HUES48 (cell line): ENCODE measurements around the gene RFK.
A peak's percentile ranks its signal among the peaks of the same experiment; 100 is the strongest.

Experiments used
- H3K27ac ChIP-seq: one replicate; pipeline ENCODE4 v1.7.0; 2013; ENCODE audit warnings: low read depth, low read length, inconsistent platforms
- H3K27me3 ChIP-seq: 2 replicates; pipeline ENCODE4 v1.6.1; 2013; ENCODE audit warnings: mild to moderate bottlenecking, low read length; ENCODE audit not compliant: control insufficient read depth, insufficient read depth
- H3K36me3 ChIP-seq: 2 replicates; pipeline ENCODE4 v1.6.1; 2013; ENCODE audit warnings: low read length; ENCODE audit not compliant: control insufficient read depth, insufficient read depth
- H3K4me1 ChIP-seq: 2 replicates; pipeline ENCODE4 v1.6.1; 2013; ENCODE audit warnings: mild to moderate bottlenecking, low read length; ENCODE audit not compliant: control insufficient read depth, insufficient read depth
- H3K4me3 ChIP-seq: 2 replicates; pipeline ENCODE4 v1.5.1; 2013; ENCODE audit warnings: mild to moderate bottlenecking, low read depth, low read length
- H3K9ac ChIP-seq: 2 replicates; pipeline ENCODE4 v1.6.1; 2013; ENCODE audit warnings: mild to moderate bottlenecking, low read depth, low read length, moderate library complexity
- H3K9me3 ChIP-seq: 2 replicates; pipeline ENCODE4 v1.6.1; 2013; ENCODE audit warnings: low read length; ENCODE audit not compliant: control insufficient read depth, insufficient read depth

The RFK gene

GRCh38 chr9:76394960-76395252 lies 680 bp upstream of the RFK start:
- Histone ChIP-seq H3K4me3 (peak overlapping the region; percentile 75), H3K27ac (peak overlapping the region; percentile 96)

GRCh38 chr9:76390656-76391055 lies 3.6 kb downstream of the RFK start:
- Histone ChIP-seq H3K4me3 (no peak overlapping the region), H3K27me3 (no peaks in the 10 kb centered on the region), H3K36me3 (peaks cover 33% of the 10 kb centered on the region), H3K9me3 (no peaks in the 10 kb centered on the region), H3K4me1 (no peaks in the 10 kb centered on the region; the same call in 1 of the 2 replicates), H3K9ac (no peak overlapping the region), H3K27ac (no peak overlapping the region)

More at GRCh38 chr9:76394960-76395252, 680 bp upstream of the RFK start:
- Histone ChIP-seq H3K36me3 (peaks cover 6% of the 10 kb centered on the region), H3K27me3 (no peaks in the 10 kb centered on the region), H3K4me1 (no peaks in the 10 kb centered on the region; the same call in 1 of the 2 replicates), H3K9me3 (no peaks in the 10 kb centered on the region), H3K9ac (peak overlapping the region; percentile 66)

- no peaks in the 10 kb centered on the region for H3K27me3 ChIP-seq
- no peaks in the 10 kb centered on the region; the same call in 1 of the 2 replicates for H3K36me3 ChIP-seq
- no peak overlapping the region for H3K9ac ChIP-seq
- H3K4me1 ChIP-seq: 0 out of 2 replicates have a peak, but pooled peaks cover 6% of the 10 kb centered on the region
- H3K27ac ChIP-seq: no peak overlapping the region
- H3K9me3 ChIP-seq: no peaks in the 10 kb centered on the region
- H3K4me3 ChIP-seq: no peak overlapping the region
Observed at GRCh38 chr9:76379494-76379893, 14.7 kb downstream of the RFK start.

GRCh38 chr9:76378367-76379073 lies 15.7 kb downstream of the RFK start:
- Histone ChIP-seq H3K4me3 (no peak overlapping the region), H3K9ac (no peak overlapping the region), H3K9me3 (no peaks in the 10 kb centered on the region), H3K27ac (no peak overlapping the region), H3K27me3 (no peaks in the 10 kb centered on the region), H3K36me3 (no peaks in the 10 kb centered on the region), H3K4me1 (0 out of 2 replicates have a peak, but pooled peaks cover 6% of the 10 kb centered on the region)

GRCh38 chr9:76377791-76378190 lies 16.4 kb downstream of the RFK start:
- Histone ChIP-seq H3K36me3 (no peaks in the 10 kb centered on the region), H3K4me1 (0 out of 2 replicates have a peak, but pooled peaks cover 12% of the 10 kb centered on the region), H3K9me3 (no peaks in the 10 kb centered on the region), H3K27me3 (no peaks in the 10 kb centered on the region), H3K9ac (no peak overlapping the region), H3K27ac (no peak overlapping the region), H3K4me3 (no peak overlapping the region)

GRCh38 chr9:76374783-76375559 lies 19.3 kb downstream of the RFK start:
- Histone ChIP-seq H3K4me3 (no peak overlapping the region), H3K27ac (peak overlapping the region; percentile 9), H3K9ac (no peak overlapping the region), H3K27me3 (no peaks in the 10 kb centered on the region), H3K36me3 (no peaks in the 10 kb centered on the region), H3K4me1 (0 out of 2 replicates have a peak, but pooled peaks cover 12% of the 10 kb centered on the region), H3K9me3 (no peaks in the 10 kb centered on the region)

- no peaks in the 10 kb centered on the region for H3K36me3 ChIP-seq
- H3K27me3 ChIP-seq: no peaks in the 10 kb centered on the region
- H3K9me3 ChIP-seq: no peaks in the 10 kb centered on the region
- H3K27ac ChIP-seq: peak overlapping the region; percentile 21
- no peak overlapping the region for H3K4me3 ChIP-seq
- H3K9ac ChIP-seq: no peak overlapping the region
- 0 out of 2 replicates have a peak, but pooled peaks cover 12% of the 10 kb centered on the region for H3K4me1 ChIP-seq
Observed at GRCh38 chr9:76373784-76374474, 20.3 kb downstream of the RFK start.

GRCh38 chr9:76373173-76373783 lies 20.9 kb downstream of the RFK start:
- H3K4me3 ChIP-seq: no peak overlapping the region
- H3K27ac ChIP-seq: peak overlapping the region; percentile 23
- H3K27me3 ChIP-seq: no peaks in the 10 kb centered on the region
- 0 out of 2 replicates have a peak, but pooled peaks cover 12% of the 10 kb centered on the region for H3K4me1 ChIP-seq
- H3K9ac ChIP-seq: no peak overlapping the region
- no peaks in the 10 kb centered on the region for H3K9me3 ChIP-seq
- no peaks in the 10 kb centered on the region for H3K36me3 ChIP-seq

GRCh38 chr9:76372336-76372735 lies 21.9 kb downstream of the RFK start:
- H3K27ac ChIP-seq: no peak overlapping the region
- H3K9ac ChIP-seq: no peak overlapping the region
- no peak overlapping the region for H3K4me3 ChIP-seq
- no peaks in the 10 kb centered on the region for H3K36me3 ChIP-seq
- no peaks in the 10 kb centered on the region for H3K27me3 ChIP-seq
- H3K9me3 ChIP-seq: no peaks in the 10 kb centered on the region
- H3K4me1 ChIP-seq: 0 out of 2 replicates have a peak, but pooled peaks cover 12% of the 10 kb centered on the region

- Histone ChIP-seq H3K27me3 (no peaks in the 10 kb centered on the region), H3K4me1 (0 out of 2 replicates have a peak, but pooled peaks cover 12% of the 10 kb centered on the region), H3K27ac (no peak overlapping the region)
Observed at GRCh38 chr9:76371901-76372300, 22.3 kb downstream of the RFK start.

More at GRCh38 chr9:76371901-76372300, 22.3 kb downstream of the RFK start:
- H3K36me3 ChIP-seq: no peaks in the 10 kb centered on the region
- no peak overlapping the region for H3K9ac ChIP-seq
- H3K9me3 ChIP-seq: no peaks in the 10 kb centered on the region
- no peak overlapping the region for H3K4me3 ChIP-seq
